GM04503 (cell line): ENCODE results near the gene SIGLEC1.

Source experiments
- DNase-seq: peaks from one replicate; pipeline ENCODE4 v3.0.0-alpha.2; 2012; ENCODE audit warnings: low read depth

Gene SIGLEC1

DNA sequence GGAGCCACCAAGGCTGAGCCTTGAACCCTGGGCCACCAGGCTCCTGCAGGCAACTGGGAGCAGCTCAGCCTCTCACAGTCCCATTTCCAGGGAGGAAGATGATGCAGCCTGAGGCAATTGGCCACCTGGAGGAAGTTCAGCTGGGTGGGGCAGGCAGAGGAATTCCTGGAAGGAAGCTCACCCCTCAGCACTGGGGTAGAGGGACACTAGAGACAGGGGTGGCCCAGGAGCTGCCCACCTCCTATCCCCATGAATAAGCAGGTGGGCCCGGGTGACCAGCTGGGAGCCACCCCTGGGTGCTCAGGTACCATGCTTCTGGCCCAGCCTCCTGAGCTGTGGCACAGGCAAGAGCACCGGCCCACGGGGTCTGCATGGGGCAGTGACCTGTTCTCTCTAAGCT, 16.5 kb upstream of the SIGLEC1 start:
- no peak for DNase-seq

DNA sequence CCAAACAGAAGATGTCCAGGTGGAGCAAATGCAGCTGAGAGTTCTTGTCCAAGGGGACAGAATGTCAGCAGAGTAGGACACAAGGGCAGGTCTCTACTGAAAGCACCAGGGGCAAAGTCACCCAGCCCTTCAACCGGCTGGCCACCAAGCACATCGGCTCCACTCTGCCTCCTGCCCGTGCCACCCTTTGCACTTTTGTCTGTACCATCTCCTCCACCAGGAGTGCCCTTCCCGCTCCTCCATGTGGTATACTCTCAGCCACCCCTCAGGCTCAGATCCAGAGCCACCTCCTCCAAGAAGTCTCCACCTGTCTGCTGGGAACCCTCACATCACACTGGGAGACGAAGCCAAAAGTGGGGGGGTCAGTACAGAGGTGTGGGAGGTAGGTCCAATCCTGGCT, 16.0 kb upstream of the SIGLEC1 start:
- DNase-seq, result no peak

DNA sequence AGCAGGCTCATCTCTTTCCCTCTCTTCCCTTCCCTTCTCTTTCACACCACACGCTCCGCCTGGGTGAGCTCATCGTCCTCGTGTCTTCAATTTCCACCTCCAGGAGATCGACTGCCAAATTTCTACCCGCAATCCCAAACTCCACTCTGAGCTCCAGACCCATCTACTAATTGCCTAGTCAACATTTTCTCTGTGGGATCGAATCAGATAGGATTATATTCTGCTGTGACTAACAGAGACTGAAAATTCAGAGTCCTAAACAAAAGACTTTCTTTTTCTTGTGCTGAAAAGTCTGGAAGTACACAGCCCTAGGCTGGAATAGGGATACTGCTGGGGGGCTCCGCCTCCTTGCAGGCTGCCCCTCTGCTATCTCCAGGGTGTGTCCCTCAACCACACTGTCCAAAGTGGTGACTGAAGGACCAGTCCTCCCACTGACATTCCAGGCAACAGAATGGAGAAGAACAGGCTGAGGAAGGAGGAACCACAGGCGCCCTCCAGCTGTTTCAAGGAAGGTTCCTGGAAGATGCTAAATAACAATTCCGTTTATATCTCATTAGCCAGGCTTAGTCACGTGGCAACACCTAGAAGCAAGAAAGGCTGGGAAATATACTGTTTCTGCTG, 15.1 kb upstream of the SIGLEC1 start:
- peak; percentile 24 for DNase-seq

DNA sequence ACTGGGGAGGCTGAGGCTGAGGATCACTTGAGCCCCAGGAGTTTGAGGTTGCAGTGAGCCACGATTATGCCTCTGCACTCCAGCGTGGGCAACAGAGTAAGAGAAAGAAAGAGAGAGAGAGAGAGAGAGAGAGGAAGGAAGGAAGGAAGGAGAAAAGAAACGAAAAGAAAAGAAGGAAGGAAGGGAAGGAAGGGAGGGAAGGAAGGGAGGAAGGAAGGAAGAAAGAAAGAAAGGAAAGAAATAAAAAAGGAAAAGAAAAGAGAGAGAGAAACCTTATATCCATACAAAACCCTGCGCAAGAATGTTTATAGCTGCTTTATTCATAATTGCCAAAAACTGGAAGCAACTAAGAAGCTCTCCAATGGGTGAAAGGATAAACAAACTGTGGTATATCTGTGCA, 12.0 kb upstream of the SIGLEC1 start:
- DNase-seq, result no peak

DNA sequence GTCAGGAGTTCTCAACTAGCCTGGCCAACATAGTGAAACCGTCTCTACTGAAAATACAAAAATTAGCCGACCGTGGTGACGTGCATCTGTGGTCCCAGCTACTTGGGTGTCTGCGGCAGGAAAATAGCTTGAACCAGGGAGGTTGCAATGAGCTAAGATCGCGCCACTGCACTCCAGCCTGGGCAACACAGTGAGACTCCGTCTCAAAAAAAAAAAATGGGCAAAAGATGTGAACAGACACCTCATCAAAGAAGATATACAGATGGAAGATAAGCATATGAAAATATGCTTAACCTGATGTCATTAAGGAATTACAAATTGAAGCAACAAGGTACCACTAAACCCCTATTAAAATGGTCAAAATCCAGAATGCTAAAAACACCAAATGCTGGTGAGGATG, 10.9 kb upstream of the SIGLEC1 start:
- DNase-seq, result no peak

DNA sequence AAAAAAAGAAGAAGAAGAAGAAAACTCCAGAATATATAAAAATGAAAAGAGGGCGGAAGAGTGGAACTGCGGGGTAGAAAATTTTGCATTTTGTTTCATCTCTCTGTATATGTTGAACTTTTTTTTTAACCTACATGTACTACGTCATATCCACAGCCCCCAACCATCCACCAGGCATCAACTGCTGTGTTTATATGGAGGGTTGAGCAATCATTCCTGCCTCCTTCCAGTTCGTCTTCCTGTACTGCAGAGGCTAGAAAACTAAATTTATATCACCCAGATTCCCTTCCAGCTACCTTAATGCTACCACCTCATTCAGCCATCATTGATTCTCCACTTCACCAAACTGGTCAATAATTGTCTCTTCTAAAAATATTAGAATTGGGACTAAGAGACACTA, 9.5 kb upstream of the SIGLEC1 start:
- DNase-seq, result no peak

DNA sequence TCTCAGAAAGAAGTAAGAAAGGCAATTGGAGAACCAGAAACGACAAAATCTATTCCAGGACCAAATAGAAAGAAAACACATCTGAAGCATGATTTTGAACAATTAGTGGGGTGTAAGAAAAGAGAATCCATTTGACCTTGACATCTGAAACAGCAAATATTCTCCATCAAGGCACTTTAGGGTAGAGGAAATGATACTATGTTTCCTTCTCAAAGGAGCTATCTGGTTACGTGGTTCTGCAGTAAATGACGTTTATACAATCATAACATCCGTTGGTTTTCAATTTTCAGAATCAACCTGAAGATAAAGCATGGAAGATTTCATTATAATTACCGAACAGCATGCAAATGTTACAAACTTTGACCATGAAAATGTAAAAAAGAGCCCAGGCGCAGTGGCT, 8.2 kb upstream of the SIGLEC1 start:
- DNase-seq, result no peak

DNA sequence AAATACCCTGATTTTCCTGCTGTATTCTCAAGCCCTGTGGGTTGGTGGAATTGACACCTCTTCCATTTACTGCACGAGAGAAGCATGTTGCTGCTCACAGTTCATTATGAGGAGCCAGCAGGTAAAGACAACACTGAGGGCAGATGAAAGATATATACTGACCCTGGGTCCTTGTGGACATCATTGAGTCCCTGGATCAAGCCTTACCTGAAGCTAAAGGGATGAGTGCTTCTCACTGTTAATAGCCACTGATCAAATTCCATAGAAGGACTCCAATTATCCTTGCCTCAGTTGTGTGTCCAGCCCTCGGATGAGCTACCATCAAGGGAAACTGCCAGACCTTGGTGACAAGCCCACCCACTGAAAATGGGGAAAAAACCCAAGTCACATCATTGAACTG, 7.7 kb upstream of the SIGLEC1 start:
- DNase-seq, result no peak

DNA sequence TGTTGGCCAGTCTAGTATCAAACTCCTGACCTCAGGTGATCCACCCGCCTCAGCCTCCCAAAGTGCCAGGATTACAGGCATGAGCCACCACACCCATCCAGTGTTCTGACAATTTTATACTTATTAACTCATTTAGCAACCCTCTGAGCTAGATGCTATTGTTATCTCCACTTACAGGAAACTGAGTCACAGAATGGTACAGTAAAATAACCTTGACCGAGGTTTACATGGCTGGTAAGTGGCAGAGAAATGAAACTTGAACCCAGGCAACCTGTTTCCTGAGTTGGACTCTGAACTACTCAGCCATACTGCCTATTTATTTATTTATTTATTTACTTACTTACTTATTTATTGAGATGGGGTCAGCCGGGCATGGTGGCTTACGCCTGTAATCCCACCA, 6.6 kb upstream of the SIGLEC1 start:
- no peak for DNase-seq

DNA sequence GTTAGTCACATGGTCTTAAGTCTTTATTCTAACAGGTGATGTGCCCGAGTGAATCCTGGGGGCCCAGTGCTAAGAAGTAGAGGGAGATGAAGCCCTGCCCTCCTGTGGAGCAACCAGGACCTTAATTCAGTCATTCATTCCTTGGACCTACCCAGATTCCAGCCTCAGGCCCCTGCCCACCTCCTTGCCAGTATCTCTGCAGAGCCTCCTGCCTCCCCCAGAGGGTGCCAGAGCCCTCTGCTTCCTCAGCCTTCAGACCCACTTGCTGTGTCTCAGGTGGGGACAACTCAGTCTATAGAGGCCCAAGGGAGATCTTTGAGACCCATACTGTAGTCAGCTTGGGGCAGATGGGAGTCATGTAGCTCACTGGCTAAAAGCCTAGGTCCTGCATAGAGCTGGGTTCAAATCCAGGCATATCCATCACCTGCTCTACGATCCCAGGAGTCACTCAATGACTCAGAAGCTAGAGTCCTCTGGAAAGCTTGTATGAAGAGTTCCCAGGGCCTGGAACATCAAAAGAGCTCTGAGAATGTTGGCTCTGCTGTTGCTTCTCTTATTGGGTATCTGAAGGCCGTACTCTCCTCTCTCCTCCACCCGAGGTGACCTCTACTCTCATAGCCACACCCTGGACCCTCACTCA, 3.9 kb upstream of the SIGLEC1 start:
- no peak for DNase-seq

DNA sequence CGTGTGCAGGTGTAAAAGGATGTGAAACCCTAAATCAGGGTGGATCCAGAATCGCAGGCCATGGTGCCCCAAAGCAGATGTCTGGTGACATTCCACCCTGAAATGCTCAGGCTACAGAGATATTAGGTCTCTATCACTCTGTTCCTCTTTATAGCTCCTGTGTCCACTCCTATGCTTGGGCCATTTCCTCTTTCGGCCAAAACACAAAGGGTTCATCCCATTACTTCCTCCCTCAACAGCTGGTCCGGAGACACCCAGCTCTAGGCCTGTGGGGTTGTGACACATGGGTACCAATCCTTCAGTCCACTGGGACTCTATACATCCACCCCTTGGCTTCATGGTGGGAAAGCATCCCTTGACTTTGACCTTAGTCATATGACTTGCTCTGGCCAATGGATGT, 1.7 kb upstream of the SIGLEC1 start:
- no peak for DNase-seq

DNA sequence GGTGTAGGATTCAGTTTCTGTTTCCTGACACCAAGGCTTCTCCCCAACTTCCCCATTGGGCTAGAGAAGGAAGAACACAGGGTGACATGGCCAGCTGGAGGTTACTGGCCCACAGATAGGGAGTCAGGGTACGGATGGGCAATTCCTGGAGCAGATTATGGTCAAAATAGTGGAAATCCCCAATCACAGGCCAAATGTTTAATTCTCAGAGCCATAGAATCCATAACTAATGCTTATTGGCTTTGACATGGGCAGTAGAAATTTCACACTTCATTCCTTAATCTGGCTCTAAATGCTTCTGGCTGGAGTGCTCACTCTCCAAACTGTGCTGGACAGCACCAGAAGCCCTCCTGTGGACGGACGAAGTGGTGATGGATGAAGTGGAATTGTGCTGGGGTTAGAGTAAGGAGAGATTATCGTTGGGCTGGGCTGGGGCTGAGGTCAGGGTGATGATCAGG, 887 bp downstream of the SIGLEC1 start:
- DNase-seq, result no peak

DNA sequence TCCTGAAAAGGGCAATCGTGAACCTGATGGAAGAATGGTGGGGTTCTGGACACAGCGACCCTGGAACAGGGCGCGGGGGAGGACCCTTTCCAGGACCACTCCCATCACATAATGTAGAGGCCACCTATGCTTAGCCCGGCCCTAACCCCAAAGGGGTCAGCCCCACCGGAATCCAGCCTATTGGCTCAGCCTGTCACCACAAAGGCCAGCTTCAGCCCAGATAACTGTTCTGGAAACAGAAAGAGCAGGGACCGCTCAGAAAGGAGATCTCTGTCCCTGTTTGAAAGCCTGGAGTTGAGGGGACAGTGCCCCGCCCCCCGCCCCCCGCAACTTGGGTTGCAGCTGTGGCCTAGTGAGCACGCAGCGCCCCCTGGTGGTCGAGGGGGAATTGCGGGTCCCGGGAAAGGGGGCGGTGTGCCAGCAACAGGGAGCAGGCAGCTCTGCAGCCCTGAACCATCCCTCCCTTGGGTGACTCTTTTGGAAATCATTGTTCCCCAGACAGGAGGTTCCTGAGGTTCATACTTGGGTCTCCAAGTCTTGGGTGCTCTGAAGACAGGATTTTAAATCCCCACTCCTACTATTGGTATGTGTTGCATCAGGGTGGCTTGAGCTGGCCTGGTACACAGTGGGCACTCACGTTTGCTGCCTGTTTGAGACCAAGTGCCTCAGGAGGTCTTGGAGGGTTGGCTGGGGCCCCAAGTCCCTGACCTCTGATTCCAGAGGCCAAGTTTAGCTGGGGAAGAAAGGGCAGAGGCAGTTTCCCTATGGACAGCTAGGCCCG, 1.5 kb downstream of the SIGLEC1 start:
- DNase-seq, result no peak

DNA sequence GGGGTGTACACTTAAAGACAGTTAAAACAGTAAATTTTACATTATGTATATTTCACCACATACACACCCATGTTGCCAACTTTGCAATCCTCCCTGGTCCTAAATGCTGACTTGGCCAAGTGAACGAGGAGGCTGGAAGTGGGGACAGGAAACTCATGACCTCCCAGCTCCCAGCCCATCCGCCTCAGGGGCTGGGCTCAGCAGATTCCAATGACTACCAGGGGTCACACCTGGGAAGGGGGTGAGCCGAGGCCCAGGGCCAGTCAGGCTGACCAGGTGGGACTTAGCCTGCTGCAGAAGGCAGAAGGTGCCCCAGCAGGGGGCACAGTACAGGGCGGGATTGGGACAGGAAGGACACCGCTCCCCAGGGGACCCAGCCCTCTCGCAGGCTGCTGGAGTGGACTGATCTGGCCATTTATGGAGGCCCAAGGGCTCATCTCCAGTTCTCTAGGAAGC, 2.4 kb downstream of the SIGLEC1 start:
- no peak for DNase-seq

DNA sequence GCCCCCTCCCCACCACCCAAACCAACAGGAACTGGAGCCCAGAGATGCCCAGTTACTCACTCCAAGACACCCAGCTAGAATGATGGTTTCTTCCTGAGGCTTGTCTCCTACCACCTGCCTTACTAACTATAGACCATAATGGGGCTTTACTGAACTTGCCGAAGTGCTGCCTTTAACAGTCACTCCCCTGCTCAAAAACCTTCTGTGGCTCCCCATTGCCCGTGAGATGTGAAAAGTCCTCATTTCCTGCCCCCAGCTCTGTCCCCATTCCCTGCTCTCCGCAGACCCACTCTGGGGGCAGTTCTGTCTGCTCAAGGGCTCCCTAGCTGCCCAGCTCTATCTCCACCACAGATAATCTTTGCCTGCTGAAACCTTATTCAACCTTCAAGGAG, 4.9 kb downstream of the SIGLEC1 start:
- DNase-seq, result no peak

DNA sequence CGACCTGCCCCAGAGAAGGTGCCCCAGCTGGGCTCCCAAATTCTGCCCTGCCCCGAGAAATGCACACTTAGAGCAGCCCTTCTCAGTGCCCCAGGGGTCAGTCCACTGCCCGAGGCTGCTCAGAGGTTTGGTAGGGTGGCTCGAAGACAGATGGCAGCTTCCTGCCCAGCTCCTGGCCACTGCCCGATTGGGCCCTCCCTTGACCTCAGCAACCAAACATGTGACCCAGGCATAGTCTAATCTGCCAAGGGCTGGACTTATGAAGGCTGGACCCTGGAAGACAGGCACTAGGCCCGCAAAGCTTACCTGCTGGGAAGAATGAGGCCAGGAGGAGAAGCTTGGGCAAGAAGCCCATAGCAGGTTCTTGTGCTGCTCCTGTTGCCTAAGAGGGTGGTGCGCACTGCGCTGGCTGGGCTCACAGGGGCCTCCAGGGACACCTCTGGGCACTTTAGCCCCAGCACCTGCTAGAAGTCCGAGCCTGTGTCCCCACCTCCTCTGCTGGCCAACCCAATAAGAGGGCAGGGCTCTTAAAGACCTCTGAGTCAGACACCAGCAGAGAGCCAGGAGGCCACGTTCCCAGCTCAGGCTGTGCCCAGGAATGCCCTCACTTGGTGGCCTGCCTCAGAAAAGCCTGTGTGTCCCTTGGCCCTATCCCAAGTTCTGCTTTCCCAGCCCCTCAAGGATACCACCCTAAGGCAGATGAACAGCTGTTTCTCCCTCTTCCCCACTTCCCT, 5.5 kb downstream of the SIGLEC1 start:
- no peak for DNase-seq

DNA sequence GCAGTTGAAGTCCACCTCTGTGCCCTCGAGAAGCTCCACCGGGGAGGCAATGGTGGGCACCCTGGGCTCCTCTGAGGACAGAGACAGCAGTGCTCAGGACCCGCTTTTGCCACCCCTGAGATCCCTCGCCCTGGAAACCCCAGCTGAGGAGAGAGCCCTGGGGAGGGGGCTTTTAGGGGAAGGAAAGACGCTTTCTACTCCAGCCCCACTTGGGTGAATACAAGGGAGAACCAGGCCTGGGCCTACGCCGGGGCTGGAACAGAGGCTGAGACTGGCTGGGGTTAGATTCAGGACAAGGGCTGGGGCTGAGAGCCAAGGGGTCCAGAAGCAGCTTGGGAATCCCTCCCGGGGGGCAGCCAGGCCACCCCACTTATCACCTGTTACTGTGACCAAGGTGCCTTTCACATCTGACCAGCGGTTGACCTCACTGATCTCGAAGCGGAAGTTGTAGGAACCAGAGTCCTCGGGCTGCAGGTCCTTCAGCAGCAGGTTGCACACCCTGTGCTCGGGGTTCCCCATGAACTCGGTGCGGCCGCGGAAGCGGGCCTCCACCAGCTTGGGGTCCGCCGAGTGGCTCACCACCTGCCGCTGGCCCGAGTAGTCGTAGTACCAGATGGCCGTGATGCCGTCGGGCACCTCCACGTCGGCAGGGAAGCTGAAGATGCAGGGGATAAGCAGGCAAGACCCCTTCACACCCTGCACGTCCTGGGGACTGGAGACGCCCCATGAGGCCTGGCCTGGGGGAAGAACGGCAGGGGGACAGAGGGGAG, 6.2 kb downstream of the SIGLEC1 start:
- DNase-seq, result no peak

DNA sequence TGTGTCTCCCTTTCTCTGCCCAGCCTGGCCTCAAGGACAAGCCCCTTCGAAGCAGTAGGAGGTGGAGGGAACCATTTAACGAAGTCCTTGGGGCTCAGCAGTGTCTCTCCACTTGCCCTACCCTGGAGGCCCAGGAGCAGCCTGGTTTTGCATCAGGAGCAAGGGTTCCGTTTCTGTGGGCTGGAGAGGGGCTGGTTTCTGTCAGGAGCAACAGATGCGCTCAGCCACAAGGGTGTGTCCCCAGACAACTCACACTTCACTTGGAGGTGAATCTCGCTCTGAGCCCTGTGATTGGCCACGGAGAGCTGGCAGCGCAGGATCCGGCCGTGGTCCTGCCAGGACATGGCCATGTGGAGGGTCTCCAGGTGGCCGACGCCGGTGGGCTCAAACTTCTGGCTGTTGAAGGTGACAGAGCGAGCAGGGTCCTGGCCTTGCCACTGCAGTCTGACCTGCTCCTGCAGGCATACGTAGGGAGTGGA, 6.9 kb downstream of the SIGLEC1 start:
- DNase-seq, result no peak

DNA sequence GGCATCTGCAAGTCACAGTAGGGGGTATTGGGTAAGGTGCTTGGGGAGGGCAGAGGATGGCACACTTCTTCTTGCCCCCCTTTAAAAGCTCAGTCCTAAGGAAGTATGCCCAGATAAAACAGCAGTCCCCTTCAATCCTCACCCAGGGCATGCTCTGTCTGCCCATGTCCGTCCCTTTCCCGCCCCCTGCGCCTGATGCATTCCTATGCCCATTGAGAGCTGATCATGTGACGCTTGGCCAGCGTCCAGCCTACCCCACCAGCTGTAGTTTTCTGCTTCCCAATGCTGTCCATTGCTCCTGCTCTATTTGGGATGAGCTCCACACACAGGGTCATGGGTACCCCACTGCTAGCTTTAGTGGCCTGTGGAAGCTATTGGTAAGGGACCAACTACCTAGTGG, 8.3 kb downstream of the SIGLEC1 start:
- no peak for DNase-seq

DNA sequence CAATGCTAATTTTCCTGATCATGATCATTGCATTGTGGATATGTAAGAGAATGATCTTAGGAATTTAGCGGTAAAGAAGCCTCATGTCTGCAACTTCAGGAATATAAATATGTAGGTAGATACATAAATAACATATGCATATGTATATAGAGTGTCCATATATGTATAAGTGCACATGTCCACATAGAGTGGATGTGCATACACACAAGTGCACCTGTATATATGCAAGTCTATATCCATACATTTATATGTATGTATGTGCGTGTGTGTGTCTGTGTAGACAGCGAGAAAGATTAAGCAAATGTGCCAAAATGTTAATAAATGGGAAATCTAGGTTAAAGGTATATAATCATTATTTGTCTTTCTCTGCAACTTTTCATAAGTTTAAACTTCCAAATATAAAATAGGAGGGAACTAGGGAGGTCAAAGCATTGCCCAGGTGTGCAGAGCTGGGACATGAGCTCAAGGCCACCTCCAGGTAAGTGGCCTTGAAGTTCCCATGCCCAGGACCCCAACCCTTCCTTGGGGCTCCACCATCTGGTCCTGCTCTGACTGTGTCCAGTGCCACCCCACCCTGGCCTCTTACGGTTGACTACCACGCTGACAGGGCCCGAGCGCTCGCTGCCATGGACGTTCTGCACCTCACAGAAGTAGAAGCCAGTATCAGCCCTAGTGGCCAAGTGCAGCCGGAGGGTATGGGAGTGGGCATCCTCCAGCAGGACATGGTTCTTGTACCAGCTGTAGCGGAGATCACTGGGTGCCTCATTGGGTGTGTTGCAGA, 9.6 kb downstream of the SIGLEC1 start:
- no peak for DNase-seq
